AG08396 (cell line): ENCODE measurements around the gene ACAP1.
A peak's percentile ranks its signal among the peaks of the same experiment; 100 is the strongest.
"Not testable (repeated sequence)": the region's sequence is repeated elsewhere in the genome, so short reads cannot be mapped to it uniquely, and the experiment has no call there.

Source experiments
- DNase-seq: peaks from one replicate; pipeline ENCODE4 v3.0.0; 2012; ENCODE audit warnings: low spot score, mixed read lengths

ACAP1 gene

DNA sequence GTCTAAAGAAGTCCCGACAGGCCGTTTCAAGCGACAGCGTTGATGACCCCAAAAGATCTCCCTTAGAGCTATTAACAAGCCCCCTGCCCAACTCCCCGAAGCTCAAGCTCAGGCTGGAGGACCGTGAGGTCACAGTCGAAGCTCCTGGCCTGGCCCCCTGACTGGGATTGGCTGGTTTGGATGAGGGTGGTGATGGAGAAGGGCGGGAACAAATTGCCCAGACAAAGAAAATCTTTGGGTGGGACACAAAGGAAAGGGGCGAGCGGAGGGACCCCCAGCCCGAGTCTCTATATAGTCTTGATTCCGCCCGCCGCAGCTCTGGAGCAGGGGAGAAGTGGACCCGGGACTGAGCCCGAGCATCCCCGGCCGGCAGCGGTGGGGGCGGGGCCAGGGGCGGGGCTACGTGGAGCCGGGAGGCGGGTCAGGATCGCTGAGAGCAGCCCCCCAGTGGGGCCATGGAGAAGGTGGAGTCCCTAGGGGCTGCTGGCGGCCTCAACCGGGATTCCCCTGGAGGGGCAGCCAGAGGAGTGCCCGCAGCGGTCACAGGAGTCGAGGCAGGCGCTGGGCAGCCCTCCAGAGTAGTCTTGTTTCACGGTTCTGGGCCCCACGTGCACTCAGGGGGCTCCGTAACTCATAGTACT, 6.2 kb upstream of the ACAP1 start:
- peak; percentile 92 for DNase-seq

DNA sequence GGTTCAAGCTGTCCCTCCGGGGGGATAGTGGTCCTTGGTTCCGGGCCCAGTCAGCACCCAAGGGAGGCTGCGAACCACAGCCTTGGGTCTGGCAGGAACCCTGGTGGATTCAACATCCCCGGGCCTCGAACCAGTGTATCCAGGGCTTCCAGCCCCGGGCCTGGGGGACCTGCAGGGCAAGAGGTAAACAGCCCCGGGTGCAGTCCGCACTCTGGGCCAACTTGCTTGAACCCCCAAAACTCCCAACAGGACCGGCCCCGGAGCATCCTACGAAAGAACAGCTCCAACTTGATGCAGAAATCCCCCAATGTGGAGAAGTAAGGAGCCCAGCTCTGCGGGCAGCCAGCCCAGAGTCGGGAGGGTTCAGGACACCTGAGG, 5.7 kb upstream of the ACAP1 start:
- DNase-seq, result no peak

DNA sequence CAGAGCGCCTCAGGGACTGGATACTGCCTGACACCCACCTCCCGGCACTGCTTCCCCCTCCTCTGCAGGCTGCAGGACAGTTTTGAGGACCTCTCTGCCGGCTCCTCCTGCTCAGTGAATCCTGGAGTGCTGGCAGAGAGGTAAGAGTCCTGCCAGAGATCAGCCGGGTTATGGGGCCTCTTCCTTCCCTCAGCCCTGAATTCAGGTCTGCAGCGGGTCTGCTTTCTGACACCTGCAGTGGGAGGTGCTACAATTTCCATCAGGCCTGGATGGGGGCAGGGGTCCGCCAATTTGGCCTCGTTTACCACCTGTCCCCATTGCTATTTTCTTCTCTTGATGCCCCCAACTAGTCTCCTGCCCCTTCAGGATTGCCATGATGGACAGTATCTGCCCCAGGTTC, 4.2 kb upstream of the ACAP1 start:
- no peak for DNase-seq

DNA sequence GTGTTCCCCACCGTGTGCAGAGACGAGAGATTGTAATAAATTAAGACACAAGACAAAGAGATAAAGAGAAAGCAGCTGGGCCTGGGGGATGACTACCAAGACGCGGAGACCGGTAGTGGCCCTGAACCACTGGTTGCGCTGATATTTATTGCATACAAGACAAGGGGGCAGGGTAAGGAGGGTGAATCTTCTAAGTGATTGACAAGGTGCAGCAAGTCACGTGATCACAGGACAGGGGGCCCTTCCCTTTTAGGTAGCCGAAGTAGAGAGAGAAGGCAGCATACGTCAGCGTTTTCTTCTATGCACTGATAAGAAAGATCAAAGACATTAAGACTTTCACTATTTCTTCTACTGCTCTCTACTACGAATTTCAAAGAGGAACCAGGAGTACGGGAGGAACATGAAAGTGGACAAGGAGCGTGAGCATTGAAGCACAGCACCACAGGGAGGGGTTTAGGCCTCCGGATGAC, 3.7 kb upstream of the ACAP1 start:
- not testable (repeated sequence) for DNase-seq

DNA sequence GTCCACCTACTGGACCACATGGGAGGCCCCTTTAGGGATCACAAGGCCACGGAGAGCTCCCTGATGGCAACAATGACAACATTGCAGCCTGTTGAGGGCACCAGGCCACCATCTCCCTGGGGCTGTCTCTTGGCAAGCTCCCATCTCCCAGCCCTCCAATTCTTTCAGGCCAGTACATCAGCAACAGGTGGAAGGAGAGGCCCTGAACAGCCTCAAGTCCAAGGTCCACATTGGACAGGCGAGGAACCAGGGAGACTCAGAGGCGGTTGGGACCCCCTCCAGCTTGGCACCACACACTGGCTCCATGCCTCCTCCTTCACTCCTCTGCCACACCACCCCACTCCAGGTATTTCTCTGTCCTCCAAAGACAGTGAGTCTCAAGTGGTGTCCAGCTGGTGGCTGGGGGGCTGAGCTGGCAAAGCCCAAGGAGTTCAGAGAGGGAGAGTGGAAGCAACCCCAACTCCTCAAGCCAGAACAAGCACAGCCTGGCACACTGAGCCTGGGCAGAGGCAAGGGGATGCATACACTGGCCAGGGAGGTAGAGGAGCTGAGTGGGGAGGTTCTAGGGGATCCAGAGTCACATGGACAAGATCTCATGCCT, 1.3 kb upstream of the ACAP1 start:
- no peak for DNase-seq

DNA sequence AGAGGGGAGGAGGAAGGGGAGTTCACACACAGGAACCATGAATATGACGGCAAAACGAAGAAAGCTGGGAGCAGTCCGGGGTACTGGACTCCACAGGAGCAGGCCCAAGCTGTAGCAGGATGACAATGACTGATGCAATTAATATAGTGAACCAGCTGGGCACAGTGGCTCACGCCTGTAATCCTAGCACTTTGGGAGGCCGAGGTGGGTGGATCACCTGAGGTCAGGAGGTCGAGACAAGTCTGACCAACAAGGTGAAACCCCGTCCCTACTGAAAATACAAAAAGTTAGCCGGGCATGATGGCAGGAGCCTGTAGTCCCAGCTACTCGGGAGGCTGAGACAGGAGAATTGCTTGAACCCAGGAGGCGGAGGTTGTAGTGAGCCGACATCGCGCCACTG, 564 bp upstream of the ACAP1 start:
- DNase-seq, result not testable (repeated sequence)

DNA sequence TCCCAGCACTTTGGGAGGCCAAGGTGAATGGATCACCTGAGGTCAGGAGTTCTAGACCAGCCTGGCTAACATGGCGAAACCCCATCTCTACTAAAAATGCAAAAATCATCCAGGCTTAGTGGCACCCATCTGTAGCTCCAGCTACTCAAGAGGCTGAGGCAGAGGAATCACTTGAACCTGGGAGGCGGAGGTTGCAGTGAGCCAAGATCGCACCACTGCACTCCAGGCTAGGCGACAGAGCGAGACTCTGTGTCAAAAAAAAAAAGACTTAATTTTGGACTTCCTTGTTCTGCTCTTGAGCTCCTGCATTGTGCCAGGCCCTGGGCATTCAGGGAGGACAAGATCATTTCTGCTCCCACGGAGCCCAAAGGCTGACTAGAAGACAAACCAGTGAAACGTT, 1.3 kb downstream of the ACAP1 start:
- not testable (repeated sequence) for DNase-seq

DNA sequence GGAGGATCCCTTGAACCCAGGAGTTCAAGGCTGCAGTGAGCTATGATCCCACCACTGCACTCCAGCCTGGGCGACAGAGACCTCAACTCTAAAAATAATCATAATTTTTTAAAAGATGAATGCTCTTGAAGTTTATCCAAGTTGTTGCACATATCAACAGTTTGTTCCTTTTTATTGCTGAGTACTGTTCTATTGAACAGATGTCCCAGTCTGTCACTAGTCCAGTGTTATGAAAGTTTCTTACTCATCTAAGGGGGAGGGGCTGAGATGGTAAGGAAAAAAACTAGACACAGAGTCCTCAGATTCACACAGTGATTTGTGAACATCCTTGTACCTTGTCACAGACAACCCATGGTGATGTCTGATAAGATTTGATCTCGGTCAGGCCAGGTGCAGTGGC, 3.9 kb downstream of the ACAP1 start:
- no peak for DNase-seq

DNA sequence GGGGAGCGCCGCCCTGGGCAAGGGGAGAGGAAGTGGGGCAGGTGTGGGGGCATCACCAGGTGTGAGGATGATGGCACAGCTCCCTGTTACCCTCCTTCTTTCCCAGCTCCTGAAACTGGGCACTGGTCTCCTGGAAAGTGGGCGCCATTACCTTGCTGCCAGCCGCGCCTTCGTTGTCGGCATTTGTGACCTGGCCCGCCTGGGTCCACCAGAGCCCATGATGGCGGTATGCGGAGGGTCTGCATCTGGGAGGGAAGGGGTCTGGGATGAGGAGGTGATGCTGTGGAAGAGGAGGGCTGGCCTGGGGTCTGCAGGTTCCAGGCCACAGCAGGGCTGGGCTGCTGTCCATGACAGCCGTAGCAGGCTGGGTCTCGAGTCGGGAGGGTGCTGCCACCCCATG, 5.5 kb downstream of the ACAP1 start:
- DNase-seq, result no peak

DNA sequence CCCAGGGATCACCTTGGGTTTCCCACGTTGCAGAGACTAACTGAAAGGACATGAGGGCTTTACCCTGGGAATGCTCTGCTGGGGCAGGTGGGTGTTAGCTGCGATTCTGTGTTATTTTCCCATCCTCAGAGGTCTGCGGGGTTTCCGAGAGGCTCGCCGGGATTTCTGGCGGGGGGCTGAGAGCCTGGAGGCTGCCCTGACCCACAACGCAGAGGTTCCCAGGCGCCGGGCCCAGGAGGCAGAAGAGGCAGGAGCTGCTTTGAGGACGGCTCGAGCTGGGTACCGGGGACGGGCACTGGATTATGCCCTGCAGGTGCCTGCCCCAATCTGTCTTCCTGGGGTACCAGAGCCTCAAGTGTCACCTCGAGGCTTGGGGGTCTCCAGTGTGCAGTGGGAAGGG, 6.9 kb downstream of the ACAP1 start:
- DNase-seq, result no peak

DNA sequence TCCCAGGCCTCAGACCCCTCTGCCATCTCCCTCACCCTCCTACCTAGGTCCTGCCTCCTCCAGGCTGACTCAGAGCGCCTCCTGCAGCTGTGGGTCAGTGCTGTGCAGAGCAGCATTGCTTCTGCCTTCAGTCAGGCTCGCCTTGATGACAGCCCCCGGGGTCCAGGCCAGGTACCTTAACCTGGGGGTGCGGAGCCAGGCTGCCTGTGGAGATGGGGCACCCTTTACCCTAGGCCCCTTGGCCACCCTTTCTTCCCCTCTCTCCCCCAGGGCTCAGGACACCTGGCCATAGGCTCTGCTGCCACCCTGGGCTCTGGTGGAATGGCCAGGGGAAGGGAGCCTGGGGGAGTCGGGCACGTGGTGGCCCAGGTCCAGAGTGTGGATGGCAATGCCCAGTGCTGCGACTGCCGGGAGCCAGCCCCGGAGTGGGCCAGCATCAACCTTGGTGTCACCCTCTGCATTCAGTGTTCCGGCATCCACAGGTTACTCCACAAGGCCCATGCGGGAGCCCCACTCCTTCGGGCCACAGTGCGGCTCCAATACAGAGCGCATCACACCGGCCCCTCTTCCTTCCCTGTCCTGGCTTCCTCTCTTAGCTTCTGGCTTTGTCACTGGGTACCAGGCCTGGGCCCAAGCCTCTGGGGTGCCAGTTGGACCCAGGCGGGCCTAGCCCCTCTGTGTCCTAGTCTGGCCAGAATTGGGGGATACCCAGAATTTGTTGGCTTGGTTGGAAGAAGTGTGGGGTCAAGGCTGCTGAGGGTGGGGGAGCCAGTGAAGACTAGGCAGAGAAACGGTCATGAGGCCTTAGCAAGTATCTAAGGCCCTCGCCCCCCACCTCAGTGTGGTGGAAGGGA, 10.7 kb downstream of the ACAP1 start:
- DNase-seq, result no peak

DNA sequence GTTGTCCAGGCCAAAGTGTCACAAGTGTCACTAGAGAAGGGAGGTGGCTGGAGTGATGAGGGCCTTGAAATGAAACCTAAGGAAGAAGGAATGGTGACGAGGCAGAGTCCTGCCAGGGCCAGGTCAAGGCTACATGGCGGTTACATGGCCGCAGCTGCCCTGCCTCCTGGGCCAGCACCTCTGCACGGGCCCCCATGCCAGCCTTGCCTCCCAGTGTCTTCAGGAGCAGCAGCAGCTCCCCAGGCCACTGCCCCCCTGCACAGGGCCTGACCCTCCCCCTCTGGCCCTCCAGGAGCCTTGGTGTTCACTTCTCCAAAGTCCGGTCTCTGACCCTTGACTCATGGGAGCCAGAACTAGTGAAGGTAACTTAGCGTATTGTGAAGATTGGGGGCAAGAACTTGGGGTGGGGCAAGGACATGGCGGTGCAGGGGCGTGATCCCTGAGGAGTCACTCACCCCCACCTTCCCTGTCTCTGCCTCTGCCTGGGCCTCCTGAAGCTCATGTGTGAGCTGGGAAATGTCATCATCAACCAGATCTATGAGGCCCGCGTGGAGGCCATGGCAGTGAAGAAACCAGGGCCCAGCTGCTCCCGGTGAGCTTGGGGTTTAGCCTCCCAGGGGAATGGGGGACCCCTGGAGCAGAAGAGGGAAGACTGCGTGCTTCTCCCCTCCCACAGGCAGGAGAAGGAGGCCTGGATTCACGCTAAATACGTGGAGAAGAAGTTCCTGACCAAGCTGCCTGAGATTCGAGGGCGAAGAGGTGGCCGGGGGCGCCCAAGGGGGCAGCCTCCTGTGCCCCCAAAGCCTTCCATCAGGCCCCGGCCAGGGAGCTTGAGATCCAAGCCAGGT, 11.5 kb downstream of the ACAP1 start:
- DNase-seq, result no peak

DNA sequence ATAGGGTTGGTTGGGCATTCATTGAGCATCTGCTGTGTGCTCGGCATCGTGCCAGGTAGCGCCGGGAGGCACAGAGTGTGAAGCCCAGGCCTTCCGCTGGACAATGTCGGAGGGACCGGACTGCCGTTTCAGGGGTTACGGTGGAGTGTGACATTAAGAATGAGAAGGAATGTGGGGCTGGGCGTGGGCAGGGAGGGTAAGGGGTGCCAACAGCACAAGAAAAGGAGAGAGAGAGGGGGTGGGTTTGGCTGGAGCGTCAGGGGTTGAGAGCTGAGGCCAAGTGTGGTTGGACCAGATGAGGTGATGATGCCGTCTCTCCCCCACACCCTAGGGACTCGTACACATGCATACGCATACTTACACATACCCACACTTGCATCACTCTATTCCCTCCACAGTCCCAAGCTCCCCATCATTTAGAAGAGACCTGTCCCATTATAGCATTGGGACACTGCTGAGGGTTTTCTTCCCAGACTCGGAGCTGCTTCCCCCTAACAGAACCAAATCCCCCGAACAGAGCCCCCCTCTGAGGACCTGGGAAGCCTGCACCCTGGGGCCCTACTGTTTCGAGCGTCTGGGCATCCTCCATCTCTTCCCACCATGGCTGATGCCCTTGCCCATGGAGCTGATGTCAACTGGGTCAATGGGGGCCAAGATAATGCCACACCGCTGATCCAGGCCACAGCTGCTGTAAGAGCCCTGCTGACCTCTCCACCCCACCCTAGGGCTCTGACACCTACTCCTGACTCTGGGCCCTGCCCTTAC, 12.3 kb downstream of the ACAP1 start:
- DNase-seq, result no peak

DNA sequence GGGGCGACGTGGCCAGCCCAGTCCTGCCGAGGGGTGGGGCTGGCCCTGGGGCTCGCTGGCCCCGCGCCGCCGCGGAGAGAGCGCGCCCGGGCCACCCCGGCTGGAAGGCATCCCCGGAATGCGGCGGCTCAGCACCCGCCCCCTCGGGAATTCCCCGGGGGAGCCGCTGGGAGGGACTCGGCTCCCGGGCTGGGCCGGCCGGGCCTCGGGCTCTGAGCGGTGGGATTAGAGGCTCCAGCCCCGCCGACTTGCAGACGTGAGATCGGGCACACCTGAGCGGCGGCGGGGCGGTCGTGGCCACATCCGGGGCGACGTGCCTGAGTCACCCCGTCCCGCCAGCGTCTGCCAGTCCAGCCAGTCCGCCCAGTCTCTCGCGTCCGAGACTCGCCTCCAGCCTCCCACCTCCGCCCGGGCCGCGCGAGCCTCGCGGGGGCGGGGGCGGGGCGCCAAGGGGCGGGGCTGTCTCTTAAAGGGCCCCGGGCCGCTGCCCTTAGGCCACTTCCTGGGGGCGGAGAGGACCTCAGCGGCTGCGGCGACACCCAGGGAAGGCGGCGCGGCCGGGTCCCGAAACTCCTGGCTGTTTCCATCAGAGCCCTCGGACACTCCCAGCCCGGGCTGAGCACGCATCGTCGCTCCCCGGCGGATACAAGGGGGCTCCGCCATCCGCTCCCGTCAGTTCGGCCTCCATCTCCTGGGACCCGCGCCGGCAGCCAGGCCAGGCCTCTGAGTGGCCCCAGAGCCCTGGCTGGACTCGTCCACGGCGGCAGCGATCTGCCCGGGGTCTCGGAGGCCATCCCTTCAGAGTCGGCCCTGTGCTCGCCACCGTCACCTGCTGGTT, 15.6 kb downstream of the ACAP1 start, which contains the start of gene KCTD11:
TSS of gene KCTD11 (plus strand) at position 498 of the 838 bp plus-strand sequence.
- peak; percentile 97 for DNase-seq

DNA sequence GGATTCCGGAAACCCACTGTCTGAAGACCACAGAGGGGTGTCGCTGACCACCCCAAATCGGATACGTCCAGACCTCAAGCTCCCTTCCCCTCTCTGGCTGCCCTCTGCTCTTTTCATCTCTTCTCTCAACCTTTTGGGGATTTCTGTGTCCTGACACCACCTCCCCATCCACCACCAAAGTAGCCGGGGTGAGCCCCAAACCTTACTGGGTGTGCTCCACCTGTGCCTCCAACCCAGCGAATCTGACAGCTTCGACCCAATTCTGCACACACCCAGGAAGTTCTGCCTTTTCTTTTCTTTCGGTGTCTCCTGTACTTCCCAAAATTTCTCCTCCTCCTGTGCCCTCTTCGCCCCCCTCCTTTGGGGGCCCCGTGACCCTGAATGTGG, 16.2 kb downstream of the ACAP1 start:
- no peak for DNase-seq

DNA sequence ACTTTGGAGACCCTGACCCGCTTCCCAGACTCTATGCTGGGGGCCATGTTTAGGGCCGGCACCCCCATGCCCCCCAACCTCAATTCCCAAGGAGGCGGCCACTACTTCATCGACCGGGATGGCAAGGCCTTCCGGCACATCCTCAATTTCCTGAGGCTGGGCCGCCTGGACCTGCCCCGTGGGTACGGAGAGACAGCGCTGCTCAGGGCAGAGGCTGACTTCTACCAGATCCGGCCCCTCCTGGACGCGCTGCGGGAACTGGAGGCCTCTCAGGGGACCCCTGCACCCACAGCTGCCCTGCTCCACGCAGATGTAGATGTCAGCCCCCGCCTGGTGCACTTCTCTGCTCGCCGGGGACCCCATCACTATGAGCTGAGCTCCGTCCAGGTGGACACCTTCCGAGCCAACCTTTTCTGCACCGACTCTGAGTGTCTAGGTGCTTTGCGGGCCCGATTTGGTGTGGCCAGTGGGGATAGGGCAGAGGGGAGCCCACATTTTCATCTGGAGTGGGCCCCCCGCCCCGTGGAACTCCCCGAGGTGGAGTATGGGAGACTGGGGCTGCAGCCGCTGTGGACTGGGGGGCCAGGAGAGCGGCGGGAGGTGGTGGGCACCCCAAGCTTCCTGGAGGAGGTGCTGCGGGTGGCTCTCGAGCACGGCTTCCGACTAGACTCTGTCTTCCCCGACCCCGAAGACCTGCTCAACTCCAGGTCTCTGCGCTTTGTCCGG, 16.7 kb downstream of the ACAP1 start:
- no peak for DNase-seq

DNA sequence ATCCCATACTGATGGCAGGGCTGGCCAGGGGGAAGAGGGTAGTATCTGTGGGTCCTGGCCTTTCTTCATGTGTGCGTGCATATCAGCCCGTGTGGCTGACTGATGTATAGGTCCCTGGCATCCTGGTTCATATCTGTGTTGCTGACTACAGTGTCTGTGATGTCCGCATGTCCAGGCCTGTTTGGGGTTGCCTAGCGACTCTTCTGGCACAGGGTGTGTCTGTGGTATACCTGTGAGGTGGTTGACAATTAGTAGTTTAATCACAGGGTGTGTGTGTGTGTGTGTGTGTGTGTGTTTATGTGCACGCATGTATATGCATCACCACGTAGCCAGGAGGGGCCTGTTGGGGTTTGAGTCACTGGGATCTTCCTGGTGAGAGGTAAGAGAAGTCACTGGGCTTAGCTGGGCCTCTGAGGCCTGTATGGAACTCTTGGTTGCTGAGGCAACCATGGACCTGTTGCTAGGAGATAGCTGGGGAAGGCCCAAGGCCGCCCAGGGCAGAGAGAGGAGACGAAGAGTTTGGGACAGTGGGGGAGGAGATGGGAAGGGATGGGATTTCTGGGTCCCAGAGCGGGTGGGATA, 18.0 kb downstream of the ACAP1 start:
- no peak for DNase-seq

DNA sequence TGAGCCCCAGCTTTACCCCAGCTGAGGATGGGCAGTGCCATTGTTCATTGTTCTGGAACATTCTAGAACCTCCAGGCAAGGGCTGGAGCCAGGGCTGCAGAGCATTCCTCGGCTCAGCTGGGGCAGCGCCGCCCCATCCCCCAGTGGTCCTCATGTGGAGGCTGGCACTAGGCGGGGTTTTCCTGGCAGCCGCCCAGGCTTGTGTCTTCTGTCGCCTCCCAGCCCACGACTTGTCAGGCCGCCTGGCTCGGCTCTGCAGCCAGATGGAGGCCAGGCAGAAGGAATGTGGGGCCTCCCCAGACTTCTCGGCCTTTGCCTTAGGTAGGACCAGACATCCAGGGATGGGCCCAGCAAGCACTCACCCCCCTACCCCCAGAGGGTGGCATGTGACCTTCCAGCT, 18.7 kb downstream of the ACAP1 start, which contains the start of gene TMEM95:
TSS of gene TMEM95 (plus strand) at position 104 of the 400 bp plus-strand sequence. CDS start at position 153, 49 bp downstream.
- DNase-seq, result no peak

DNA sequence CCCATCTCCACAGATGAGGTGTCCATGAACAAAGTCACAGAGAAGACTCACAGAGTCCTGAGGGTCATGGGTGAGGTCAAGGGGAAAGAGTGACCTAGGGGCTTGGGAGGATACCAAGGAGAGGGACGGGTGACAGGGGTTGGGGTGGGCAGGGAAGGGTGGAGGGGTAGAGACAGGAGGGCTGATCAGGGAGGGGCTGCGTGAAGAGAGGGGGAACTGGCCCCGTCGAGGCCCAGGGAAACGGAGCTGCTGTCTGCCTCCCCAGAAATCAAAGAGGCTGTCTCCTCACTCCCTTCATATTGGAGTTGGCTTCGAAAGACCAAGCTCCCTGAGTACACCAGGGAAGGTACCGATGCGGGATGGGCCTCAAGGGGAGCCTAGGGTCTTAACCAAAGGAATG, 19.2 kb downstream of the ACAP1 start:
- DNase-seq, result no peak
